Skeletal muscle satellite cell (primary cell): ENCODE results near the gene POLR2E.

Experiments used
- H3K27me3 ChIP-seq: 2 replicates; pipeline ENCODE4 v1.7.0; 2013; ENCODE audit warnings: low read length; ENCODE audit not compliant: control insufficient read depth, insufficient read depth
- H3K36me3 ChIP-seq: 2 replicates; pipeline ENCODE4 v1.7.0; 2013; ENCODE audit warnings: mild to moderate bottlenecking, control low read depth, low read length; ENCODE audit not compliant: insufficient read depth
- H3K4me1 ChIP-seq: 2 replicates; pipeline ENCODE4 v1.7.0; 2013; ENCODE audit warnings: low read length; ENCODE audit not compliant: control insufficient read depth, insufficient read depth
- H3K4me2 ChIP-seq: 2 replicates; pipeline ENCODE4 v1.7.0; 2013; ENCODE audit warnings: mild to moderate bottlenecking, low read length
- H3K4me3 ChIP-seq: 2 replicates; pipeline ENCODE4 v1.7.0; 2013; ENCODE audit warnings: low read length
- H3K9ac ChIP-seq: 2 replicates; pipeline ENCODE4 v1.7.0; 2013; ENCODE audit warnings: mild to moderate bottlenecking, low read depth, low read length, moderate library complexity
- H3K9me3 ChIP-seq: replicated peaks from 2 replicates; pipeline ENCODE4 v1.7.0; 2013; ENCODE audit warnings: mild to moderate bottlenecking, control low read depth, low read length

POLR2E gene

GRCh38 chr19:1107661-1108261, 12.6 kb upstream of the POLR2E start:
- H3K4me2 ChIP-seq = no peak overlapping the region
- no peaks in the 10 kb centered on the region for H3K27me3 ChIP-seq

GRCh38 chr19:1106841-1107660, 11.9 kb upstream of the POLR2E start:
- H3K36me3 ChIP-seq = peaks cover 33% of the 10 kb centered on the region

More at GRCh38 chr19:1107661-1108261, 12.6 kb upstream of the POLR2E start:
- peaks cover 20% of the 10 kb centered on the region for H3K4me1 ChIP-seq
- H3K4me3 ChIP-seq = no peak overlapping the region
- H3K36me3 ChIP-seq = peaks cover 40% of the 10 kb centered on the region
- H3K9me3 ChIP-seq = no peaks in the 10 kb centered on the region
- no peak overlapping the region for H3K9ac ChIP-seq

GRCh38 chr19:1105873-1106840, 11.0 kb upstream of the POLR2E start:
- Histone ChIP-seq H3K27me3 (no peaks in the 10 kb centered on the region), H3K4me2 (peak overlapping the region; percentile 90), H3K36me3 (peaks cover 30% of the 10 kb centered on the region), H3K9me3 (no peaks in the 10 kb centered on the region), H3K4me3 (peak overlapping the region; percentile 75), H3K4me1 (peaks cover 33% of the 10 kb centered on the region), H3K9ac (no peak overlapping the region)

More at GRCh38 chr19:1106841-1107660, 11.9 kb upstream of the POLR2E start:
- Histone ChIP-seq H3K4me3 (no peak overlapping the region), H3K4me1 (peaks cover 24% of the 10 kb centered on the region), H3K27me3 (no peaks in the 10 kb centered on the region), H3K9ac (no peak overlapping the region), H3K9me3 (no peaks in the 10 kb centered on the region), H3K4me2 (no peak overlapping the region)

GRCh38 chr19:1105008-1105872, 10.1 kb upstream of the POLR2E start:
- H3K4me1 ChIP-seq = peaks cover 34% of the 10 kb centered on the region
- H3K9me3 ChIP-seq = no peaks in the 10 kb centered on the region
- H3K27me3 ChIP-seq = no peaks in the 10 kb centered on the region
- peak overlapping the region; percentile 89 for H3K9ac ChIP-seq
- H3K4me2 ChIP-seq = peak overlapping the region; percentile 90
- peaks cover 23% of the 10 kb centered on the region for H3K36me3 ChIP-seq
- H3K4me3 ChIP-seq = peak overlapping the region; percentile 75

- Histone ChIP-seq H3K4me1 (peaks cover 38% of the 10 kb centered on the region), H3K4me3 (peak overlapping the region; percentile 75), H3K36me3 (peaks cover 18% of the 10 kb centered on the region), H3K9me3 (no peaks in the 10 kb centered on the region), H3K27me3 (no peaks in the 10 kb centered on the region), H3K9ac (peak overlapping the region; percentile 89), H3K4me2 (peak overlapping the region; percentile 90)
Observed at GRCh38 chr19:1104311-1105007, 9.3 kb upstream of the POLR2E start.

- H3K4me1 ChIP-seq = peaks cover 44% of the 10 kb centered on the region
Observed at GRCh38 chr19:1103708-1104310, 8.6 kb upstream of the POLR2E start, which contains the start of gene GPX4. GPX4 (plus strand) TSS chr19:1103994; CDS start chr19:1104044, 50 bp downstream.

GRCh38 chr19:1103132-1103707, 8.0 kb upstream of the POLR2E start:
- Histone ChIP-seq H3K9ac (peak overlapping the region; percentile 61), H3K4me1 (peaks cover 50% of the 10 kb centered on the region), H3K4me2 (peak overlapping the region; percentile 70), H3K4me3 (peak overlapping the region; percentile 58), H3K27me3 (no peaks in the 10 kb centered on the region), H3K36me3 (peaks cover 10% of the 10 kb centered on the region), H3K9me3 (no peaks in the 10 kb centered on the region)

More at GRCh38 chr19:1103708-1104310, 8.6 kb upstream of the POLR2E start, which contains the start of gene GPX4:
- peak within 1 kb of the TSS; percentile 90 for H3K4me2 ChIP-seq
- peaks cover 13% of the 10 kb centered on the region for H3K36me3 ChIP-seq
- peak within 1 kb of the TSS; percentile 89 for H3K9ac ChIP-seq
- H3K27me3 ChIP-seq = no peaks in the 10 kb centered on the region
- peak within 1 kb of the TSS; percentile 75 for H3K4me3 ChIP-seq
- no peaks in the 10 kb centered on the region for H3K9me3 ChIP-seq

GRCh38 chr19:1102407-1103131, 7.4 kb upstream of the POLR2E start:
- Histone ChIP-seq H3K4me1 (peaks cover 52% of the 10 kb centered on the region), H3K27me3 (no peaks in the 10 kb centered on the region), H3K9ac (peak overlapping the region; percentile 74), H3K36me3 (peaks cover 7% of the 10 kb centered on the region), H3K9me3 (no peaks in the 10 kb centered on the region), H3K4me3 (peak overlapping the region; percentile 49), H3K4me2 (peak overlapping the region; percentile 70)

GRCh38 chr19:1101337-1101698, 6.1 kb upstream of the POLR2E start:
- Histone ChIP-seq H3K27me3 (no peaks in the 10 kb centered on the region), H3K36me3 (no peaks in the 10 kb centered on the region), H3K4me1 (peaks cover 52% of the 10 kb centered on the region), H3K4me2 (peak overlapping the region; percentile 67), H3K9me3 (no peaks in the 10 kb centered on the region), H3K9ac (peak overlapping the region; percentile 74), H3K4me3 (peak overlapping the region; percentile 29)
